Upper lobe of left lung (tissue), 6 donors: ENCODE measurements around the gene RIPOR2. TPM values are rescaled to one million over a fixed set of nuclear protein-coding genes. Genes with fewer than 3 reads are reported as not detected.

ENCODE experiments used
- ATAC-seq, 2 donors: fragments of 200-7000 bp; cut with Tn5 transposase; one replicate each; pipeline ENCODE4 v1.9.1; 2022; ENCODE audit warnings: mild to moderate bottlenecking in 2 of 2, moderate library complexity in 2 of 2; ENCODE audit not compliant: low FRiP score in 2 of 2
- DNase-seq, 2 donors: peaks; one replicate each; pipeline ENCODE4 v3.0.0-alpha.2; 2019 to 2020
- H3K27ac ChIP-seq, 4 donors: fragments of 200-600 bp; sonication (generic); one replicate each; pipeline ENCODE4 v1.5.1; 2016 to 2019
- H3K27me3 ChIP-seq, 4 donors: fragments of 200-600 bp; sonication (generic); one replicate each; pipeline ENCODE4 v1.5.1; 2017 to 2019
- H3K36me3 ChIP-seq, 4 donors: fragments of 200-600 bp; sonication (generic); one replicate each; pipeline ENCODE4 v1.5.1; 2016 to 2019
- H3K4me1 ChIP-seq, 4 donors: fragments of 200-600 bp; sonication (generic); one replicate each; pipeline ENCODE4 v1.5.1; 2018 to 2019
- H3K4me3 ChIP-seq, 4 donors: fragments of 200-600 bp; sonication (generic); one replicate each; pipeline ENCODE4 v1.5.1; 2017 to 2019; ENCODE audit warnings: mild to moderate bottlenecking in 2 of 4, moderate library complexity in 1 of 4
- H3K9me3 ChIP-seq, 4 donors: fragments of 200-600 bp; sonication (generic); one replicate each; pipeline ENCODE4 v1.5.1; 2018 to 2019
- EP300 ChIP-seq, 4 donors: sonication (generic); formaldehyde crosslinking; IDR thresholded peaks; one replicate each; pipeline ENCODE4 v1.5.1; 2017; ENCODE audit warnings: antibody characterized with exemption in 4 of 4, control low read depth in 2 of 4
- POLR2A ChIP-seq, 4 donors: fragments of 450-650 bp; IDR thresholded peaks; one replicate each; pipeline ENCODE4 v1.5.1; 2016 to 2017; ENCODE audit warnings: antibody characterized with exemption in 4 of 4, mild to moderate bottlenecking in 2 of 4
- POLR2AphosphoS5 ChIP-seq, 2 donors: sonication (generic); formaldehyde crosslinking; IDR thresholded peaks; one replicate each; pipeline ENCODE4 v1.5.1; 2017; ENCODE audit warnings: antibody characterized with exemption in 2 of 2
- WGBS, 2 donors: methylation state at CpG; one replicate each; pipeline ENCODE4 v1.1.5; 2017 to 2018; 5-methylcytosine and 5-hydroxymethylcytosine counted together
- total RNA-seq, 6 donors: library from RNA; depleted of rRNA in 4 of 6; stranded (reverse); fragments of >200 nt in 4 of 6; gene quantifications; one replicate each; pipeline versions ENCODE4 v1.1.0 to v1.2.1, GENCODE V29; 2016 to 2021
- TF ChIP-seq, protein P1 (sequence below), 6 experiments: fragments of 450-650 bp in 4 of 6; fragments of 200-600 bp in 2 of 6; sonication (generic) in 2 of 6; IDR thresholded peaks; one replicate each; pipeline ENCODE4 v1.5.1; 2016 to 2019; ENCODE audit warnings: antibody characterized with exemption in 6 of 6
- donor health status: DM: no; HTN: no; CAD: no; lungs with moderate emphysema.
- donor health status: DM: no; HTN: yes; CAD: no; lungs with severe emphysema.

RIPOR2 gene
- total RNA-seq, 6 donors from 2014 or later = 25.3 to 67.1 (median 48.3) TPM

DNA sequence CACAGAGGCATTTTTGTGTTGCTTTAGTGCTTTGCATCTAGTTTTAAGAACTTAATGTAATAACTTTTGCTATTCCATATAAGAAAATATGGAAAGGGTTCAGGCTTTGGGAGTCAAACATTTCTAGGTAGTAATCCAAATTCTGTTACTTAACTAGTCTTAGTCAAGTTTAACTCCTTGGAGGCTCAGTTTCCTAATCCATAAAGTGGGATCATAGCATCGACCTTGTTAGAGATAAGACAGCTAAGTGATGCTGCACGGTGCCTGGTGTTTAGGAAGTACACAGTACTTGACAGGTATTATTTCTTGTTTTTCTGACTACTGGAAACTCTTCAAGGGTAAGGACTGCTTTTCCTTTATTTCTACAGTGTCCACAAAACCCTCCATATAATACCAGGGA, 112.6 kb downstream of the RIPOR2 start:
- Histone ChIP-seq H3K4me1 (no peaks in the 10 kb centered on the region), H3K9me3 (no peaks in the 10 kb centered on the region), H3K4me3 (no peak overlapping the region), H3K27me3 (no peaks in the 10 kb centered on the region), H3K36me3 (peaks cover 4 to 43% (median 13%) of the 10 kb centered on the region in 4 donors), H3K27ac (no peak overlapping the region)
- TF ChIP-seq, protein P1, sequence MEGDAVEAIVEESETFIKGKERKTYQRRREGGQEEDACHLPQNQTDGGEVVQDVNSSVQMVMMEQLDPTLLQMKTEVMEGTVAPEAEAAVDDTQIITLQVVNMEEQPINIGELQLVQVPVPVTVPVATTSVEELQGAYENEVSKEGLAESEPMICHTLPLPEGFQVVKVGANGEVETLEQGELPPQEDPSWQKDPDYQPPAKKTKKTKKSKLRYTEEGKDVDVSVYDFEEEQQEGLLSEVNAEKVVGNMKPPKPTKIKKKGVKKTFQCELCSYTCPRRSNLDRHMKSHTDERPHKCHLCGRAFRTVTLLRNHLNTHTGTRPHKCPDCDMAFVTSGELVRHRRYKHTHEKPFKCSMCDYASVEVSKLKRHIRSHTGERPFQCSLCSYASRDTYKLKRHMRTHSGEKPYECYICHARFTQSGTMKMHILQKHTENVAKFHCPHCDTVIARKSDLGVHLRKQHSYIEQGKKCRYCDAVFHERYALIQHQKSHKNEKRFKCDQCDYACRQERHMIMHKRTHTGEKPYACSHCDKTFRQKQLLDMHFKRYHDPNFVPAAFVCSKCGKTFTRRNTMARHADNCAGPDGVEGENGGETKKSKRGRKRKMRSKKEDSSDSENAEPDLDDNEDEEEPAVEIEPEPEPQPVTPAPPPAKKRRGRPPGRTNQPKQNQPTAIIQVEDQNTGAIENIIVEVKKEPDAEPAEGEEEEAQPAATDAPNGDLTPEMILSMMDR (IDR thresholded peaks at IDR 0.05) = no peak
- TF ChIP-seq POLR2A (IDR thresholded peaks at IDR 0.05) = no peak
- no peak for TF ChIP-seq EP300 (IDR thresholded peaks at IDR 0.05)
- TF ChIP-seq POLR2AphosphoS5 (IDR thresholded peaks at IDR 0.05) = no peak
- WGBS, 2 donors = 72 to 94% methylated on average over 2 of the region's 2 CpGs
- DNase-seq = no peak
- no peak for ATAC-seq

DNA sequence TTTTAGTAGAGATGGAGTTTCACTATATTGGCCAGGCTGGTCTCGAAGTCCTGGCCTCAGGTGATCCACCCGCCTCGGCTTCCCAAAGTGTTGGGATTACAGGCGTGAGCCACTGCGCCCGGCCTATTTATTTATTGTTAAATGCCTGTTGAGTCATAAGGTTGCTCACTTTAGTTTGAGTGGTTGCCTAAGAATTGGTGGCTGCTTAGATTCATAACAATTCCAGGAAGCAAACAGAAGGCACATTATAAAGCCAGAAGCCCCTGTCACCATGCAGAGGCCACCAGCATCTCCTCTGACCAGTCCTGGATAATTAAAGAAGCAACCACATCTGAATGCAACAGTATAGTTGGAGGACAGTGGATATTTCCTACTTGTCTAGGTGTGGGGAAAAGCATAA, 113.1 kb downstream of the RIPOR2 start:
- Histone ChIP-seq H3K27ac (no peak overlapping the region), H3K36me3 (peaks cover 4 to 43% (median 11%) of the 10 kb centered on the region in 4 donors), H3K4me3 (no peak overlapping the region), H3K27me3 (no peaks in the 10 kb centered on the region), H3K4me1 (no peaks in the 10 kb centered on the region), H3K9me3 (no peaks in the 10 kb centered on the region)
- WGBS, 2 donors = 95 to 98% methylated on average over 6 of the region's 6 CpGs
- TF ChIP-seq POLR2AphosphoS5 (IDR thresholded peaks at IDR 0.05) = no peak
- TF ChIP-seq, protein P1 (IDR thresholded peaks at IDR 0.05) = no peak
- no peak for TF ChIP-seq POLR2A (IDR thresholded peaks at IDR 0.05)
- no peak for TF ChIP-seq EP300 (IDR thresholded peaks at IDR 0.05)
- ATAC-seq (no peak), DNase-seq (no peak)

DNA sequence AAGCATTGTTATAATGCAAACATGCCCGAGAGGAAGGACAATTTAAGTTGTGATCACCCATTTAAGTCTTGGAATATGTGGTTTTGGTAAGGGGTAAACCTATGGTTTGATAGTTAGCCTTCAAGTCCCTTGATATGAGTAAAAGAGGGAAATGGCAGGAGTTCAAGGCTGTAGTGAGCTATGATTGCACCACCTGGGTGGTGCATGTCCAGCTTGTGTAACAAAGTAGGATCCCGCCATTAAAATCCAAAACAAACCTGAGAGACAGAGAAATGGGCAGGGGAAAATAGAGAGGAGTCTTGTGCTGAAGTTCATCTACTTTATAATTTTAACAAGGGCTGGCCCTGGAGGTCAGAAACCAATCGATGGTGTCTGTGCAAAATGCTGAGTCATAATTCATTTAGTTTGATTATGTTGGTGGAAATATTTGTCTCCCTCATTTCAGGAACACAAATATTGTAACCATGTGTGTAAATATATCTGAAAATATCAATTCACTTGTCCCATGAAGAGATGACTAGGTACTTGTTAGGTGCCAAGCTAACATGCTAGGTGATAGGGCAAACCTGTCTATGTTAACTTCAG, 113.8 kb downstream of the RIPOR2 start:
- H3K9me3 ChIP-seq = no peaks in the 10 kb centered on the region
- H3K27ac ChIP-seq = no peak overlapping the region
- ATAC-seq = no peak
- H3K4me1 ChIP-seq = no peaks in the 10 kb centered on the region
- 94 to 96% methylated on average over 3 of the region's 3 CpGs for WGBS, 2 donors
- TF ChIP-seq, protein P1 (IDR thresholded peaks at IDR 0.05) = no peak
- TF ChIP-seq EP300 (IDR thresholded peaks at IDR 0.05) (no peak), POLR2A (IDR thresholded peaks at IDR 0.05) (no peak), POLR2AphosphoS5 (IDR thresholded peaks at IDR 0.05) (no peak)
- no peak for DNase-seq
- H3K36me3 ChIP-seq = peaks cover 0 to 36% (median 8%) of the 10 kb centered on the region in 4 donors
- H3K27me3 ChIP-seq = no peaks in the 10 kb centered on the region
- H3K4me3 ChIP-seq = no peak overlapping the region

DNA sequence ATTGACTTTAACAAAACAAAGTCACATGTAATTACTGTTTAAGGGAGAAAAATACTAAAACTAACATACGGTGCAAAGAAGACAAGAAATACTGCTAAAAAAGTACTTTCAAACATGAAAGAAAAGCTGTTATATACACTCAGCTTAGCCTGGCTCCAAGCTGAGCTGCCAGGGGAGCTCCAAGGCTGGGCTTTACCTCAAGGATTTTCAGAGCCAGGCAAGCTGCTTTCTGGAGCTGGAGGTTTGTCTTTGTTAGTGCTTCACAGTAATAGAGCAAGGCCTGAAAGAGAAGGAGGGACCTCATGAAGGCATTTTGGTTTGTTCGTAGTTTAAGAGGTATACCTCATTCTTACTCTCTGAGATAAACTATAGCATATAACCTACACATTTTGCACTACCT, 117.4 kb downstream of the RIPOR2 start:
- no peak overlapping the region for H3K27ac ChIP-seq
- H3K27me3 ChIP-seq = no peaks in the 10 kb centered on the region
- WGBS, 2 donors = 94 to 95% methylated on average over 2 of the region's 2 CpGs
- peaks cover 0 to 14% (median 0%) of the 10 kb centered on the region in 4 donors for H3K36me3 ChIP-seq
- DNase-seq (no peak), ATAC-seq (no peak)
- no peak for TF ChIP-seq POLR2AphosphoS5 (IDR thresholded peaks at IDR 0.05)
- no peak for TF ChIP-seq POLR2A (IDR thresholded peaks at IDR 0.05)
- no peak for TF ChIP-seq EP300 (IDR thresholded peaks at IDR 0.05)
- TF ChIP-seq, protein P1 (IDR thresholded peaks at IDR 0.05) = no peak
- H3K4me1 ChIP-seq = no peaks in the 10 kb centered on the region
- no peaks in the 10 kb centered on the region for H3K9me3 ChIP-seq
- no peak overlapping the region for H3K4me3 ChIP-seq

DNA sequence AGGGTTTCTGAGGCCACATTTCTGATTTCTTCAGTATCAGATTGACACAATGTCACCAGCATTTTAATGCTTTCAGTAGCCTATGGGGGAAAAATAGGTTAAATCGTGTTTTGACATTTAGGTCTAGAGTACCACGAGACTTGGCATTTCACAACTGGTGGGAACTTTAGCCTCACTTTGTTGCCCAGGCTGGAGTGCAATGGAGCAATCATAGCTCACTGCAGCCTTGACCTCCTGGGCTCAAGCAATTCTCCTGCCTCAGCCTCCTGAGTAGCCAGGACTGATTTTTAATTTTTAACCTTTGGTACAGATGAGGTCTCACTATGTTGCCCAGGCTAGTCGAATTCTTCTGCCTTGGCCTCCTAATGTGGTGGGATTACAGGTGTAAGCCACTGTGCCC, 126.0 kb downstream of the RIPOR2 start:
- H3K4me3 ChIP-seq = no peak overlapping the region
- DNase-seq = no peak
- no peak overlapping the region for H3K27ac ChIP-seq
- no peaks in the 10 kb centered on the region for H3K9me3 ChIP-seq
- no peak for ATAC-seq
- WGBS, 2 donors = 89 to 91% methylated on average over 3 of the region's 3 CpGs
- H3K36me3 ChIP-seq = peaks cover 3 to 51% (median 15%) of the 10 kb centered on the region in 4 donors
- no peaks in the 10 kb centered on the region for H3K27me3 ChIP-seq
- no peaks in the 10 kb centered on the region for H3K4me1 ChIP-seq
- TF ChIP-seq POLR2A (IDR thresholded peaks at IDR 0.05) = no peak
- no peak for TF ChIP-seq EP300 (IDR thresholded peaks at IDR 0.05)
- TF ChIP-seq POLR2AphosphoS5 (IDR thresholded peaks at IDR 0.05) = no peak
- TF ChIP-seq, protein P1 (IDR thresholded peaks at IDR 0.05) = no peak
